Peyer's patch (tissue), 4 donors: ENCODE data around the gene ZNF606.

ENCODE experiments used
- POLR2A ChIP-seq, 2 donors: fragments of 450-650 bp; IDR thresholded peaks; one replicate each; pipeline ENCODE4 v1.5.1; 2017; ENCODE audit warnings: antibody characterized with exemption in 2 of 2, mild to moderate bottlenecking in 2 of 2, moderate library complexity in 2 of 2
- TF ChIP-seq, protein P1 (sequence below), 6 experiments: fragments of 450-650 bp in 4 of 6; fragments of 200-600 bp in 2 of 6; sonication (generic) in 1 of 6; IDR thresholded peaks; one replicate each; pipeline ENCODE4 v1.5.1; 2017 to 2019; ENCODE audit warnings: antibody characterized with exemption in 6 of 6, mild to moderate bottlenecking in 3 of 6, moderate library complexity in 1 of 6

DNA sequence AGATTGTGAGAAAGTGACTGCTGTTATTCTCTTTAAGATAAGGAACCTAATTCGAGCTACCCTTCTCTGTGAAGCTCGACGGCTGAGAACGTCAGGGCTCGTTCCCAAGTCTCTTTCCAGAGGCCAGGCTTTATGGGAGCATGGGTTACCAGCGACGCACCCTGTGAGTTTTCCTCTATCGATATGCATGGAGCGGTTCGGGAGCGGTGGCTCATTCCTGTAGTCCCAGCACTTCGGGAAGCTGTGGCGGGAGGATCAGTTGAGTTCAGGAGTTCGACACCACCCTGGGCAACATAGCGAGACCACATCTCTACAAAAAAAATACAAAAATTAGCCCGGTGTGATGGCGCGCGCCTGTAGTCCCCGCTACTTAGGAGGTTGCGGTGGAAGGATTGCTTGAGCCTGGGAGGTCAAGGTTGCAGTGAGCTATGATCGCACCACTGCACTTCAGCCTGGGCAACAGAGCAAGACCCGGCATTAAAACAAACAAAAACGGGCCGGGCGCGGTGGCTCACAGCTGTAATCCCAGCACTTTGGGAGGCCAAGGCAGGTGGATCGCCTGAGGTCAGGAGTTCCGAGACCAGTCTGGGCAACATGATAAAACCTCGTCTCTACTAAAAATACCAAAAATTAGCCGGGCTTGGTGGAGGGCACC lies 681 bp upstream of the ZNF606 start:
- TF ChIP-seq, protein P1, sequence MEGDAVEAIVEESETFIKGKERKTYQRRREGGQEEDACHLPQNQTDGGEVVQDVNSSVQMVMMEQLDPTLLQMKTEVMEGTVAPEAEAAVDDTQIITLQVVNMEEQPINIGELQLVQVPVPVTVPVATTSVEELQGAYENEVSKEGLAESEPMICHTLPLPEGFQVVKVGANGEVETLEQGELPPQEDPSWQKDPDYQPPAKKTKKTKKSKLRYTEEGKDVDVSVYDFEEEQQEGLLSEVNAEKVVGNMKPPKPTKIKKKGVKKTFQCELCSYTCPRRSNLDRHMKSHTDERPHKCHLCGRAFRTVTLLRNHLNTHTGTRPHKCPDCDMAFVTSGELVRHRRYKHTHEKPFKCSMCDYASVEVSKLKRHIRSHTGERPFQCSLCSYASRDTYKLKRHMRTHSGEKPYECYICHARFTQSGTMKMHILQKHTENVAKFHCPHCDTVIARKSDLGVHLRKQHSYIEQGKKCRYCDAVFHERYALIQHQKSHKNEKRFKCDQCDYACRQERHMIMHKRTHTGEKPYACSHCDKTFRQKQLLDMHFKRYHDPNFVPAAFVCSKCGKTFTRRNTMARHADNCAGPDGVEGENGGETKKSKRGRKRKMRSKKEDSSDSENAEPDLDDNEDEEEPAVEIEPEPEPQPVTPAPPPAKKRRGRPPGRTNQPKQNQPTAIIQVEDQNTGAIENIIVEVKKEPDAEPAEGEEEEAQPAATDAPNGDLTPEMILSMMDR (IDR thresholded peaks at IDR 0.05): no peak
- no peak for TF ChIP-seq POLR2A (IDR thresholded peaks at IDR 0.05)
